SK-N-MC (cell line): Measurements from ENCODE around the gene ALG12.
A peak's percentile ranks its signal among the peaks of the same experiment; 100 is the strongest.

Source experiments
- DNase-seq: peaks from one replicate; pipeline ENCODE4 v3.0.0-alpha.2; 2011; ENCODE audit warnings: low read depth, low spot score
- H3K27ac ChIP-seq: fragments of 200-600 bp; sonication (generic); 2 replicates; pipeline ENCODE4 v1.5.1; 2016; ENCODE audit warnings: mixed run types
- H3K36me3 ChIP-seq: fragments of 200-600 bp; sonication (generic); 2 replicates; pipeline ENCODE4 v1.6.1; 2017; ENCODE audit warnings: antibody characterized with exemption, low read length, mixed read lengths; ENCODE audit not compliant: insufficient read depth
- H3K4me3 ChIP-seq: fragments of 200-600 bp; sonication (generic); 2 replicates; pipeline ENCODE4 v1.5.1; 2016
- H3K9ac ChIP-seq: fragments of 200-600 bp; sonication (generic); 2 replicates; pipeline ENCODE4 v1.8.0; 2017; ENCODE audit warnings: mixed run types, mixed read lengths; ENCODE audit not compliant: insufficient read length
- H3K9me3 ChIP-seq: fragments of 200-600 bp; sonication (generic); 2 replicates; pipeline ENCODE4 v1.6.1; 2017; ENCODE audit warnings: low read depth, mild to moderate bottlenecking, antibody characterized with exemption, low read length, moderate library complexity, mixed read lengths
- EZH2 ChIP-seq: fragments of 200-600 bp; sonication (generic); IDR thresholded peaks from one replicate; pipeline ENCODE4 v1.6.1; 2017; ENCODE audit warnings: antibody characterized with exemption
- FOXP2 ChIP-seq: optimal IDR thresholded peaks from 2 replicates; pipeline ENCODE3; 2011; ENCODE audit warnings: mild to moderate bottlenecking, moderate library complexity; ENCODE audit not compliant: insufficient read depth; ENCODE audit errors: extremely low read length, control extremely low read depth
- POLR2AphosphoS5 ChIP-seq: IDR thresholded peaks from 2 replicates; pipeline ENCODE4 v1.6.1; 2012; ENCODE audit warnings: mild to moderate bottlenecking, low read depth, low read length, borderline replicate concordance

Gene ALG12

DNA sequence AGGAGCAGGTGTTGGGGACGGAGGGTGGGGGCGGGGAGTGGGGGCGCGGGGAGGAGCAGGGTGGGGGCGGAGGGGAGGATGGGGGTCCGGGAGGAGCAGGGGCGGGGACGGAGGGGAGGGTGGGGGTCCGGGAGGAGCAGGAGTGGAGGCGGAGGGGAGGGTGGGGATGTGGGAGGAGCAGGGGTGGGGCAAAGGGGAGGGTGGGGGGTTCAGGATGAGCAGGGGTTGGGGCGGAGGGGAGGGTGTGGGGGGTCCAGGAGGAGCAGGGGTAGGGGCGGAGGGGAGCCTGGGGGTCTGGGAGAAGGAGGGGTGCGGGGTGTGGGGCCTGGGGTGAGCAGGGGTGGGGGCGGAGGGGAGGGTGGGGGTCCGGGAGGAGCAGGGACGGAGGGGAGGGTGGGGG, 17.3 kb upstream of the ALG12 start:
- no peak overlapping the region for H3K27ac ChIP-seq
- TF ChIP-seq EZH2, result no peak
- no peak for TF ChIP-seq POLR2AphosphoS5
- no peak for TF ChIP-seq FOXP2
- no peak overlapping the region for H3K9ac ChIP-seq
- DNase-seq, result no peak
- no peaks in the 10 kb centered on the region for H3K36me3 ChIP-seq
- H3K9me3 ChIP-seq, result no peaks in the 10 kb centered on the region
- H3K4me3 ChIP-seq, result 0 out of 2 replicates have a peak overlapping the region, but pooled peaks have one; percentile 84

DNA sequence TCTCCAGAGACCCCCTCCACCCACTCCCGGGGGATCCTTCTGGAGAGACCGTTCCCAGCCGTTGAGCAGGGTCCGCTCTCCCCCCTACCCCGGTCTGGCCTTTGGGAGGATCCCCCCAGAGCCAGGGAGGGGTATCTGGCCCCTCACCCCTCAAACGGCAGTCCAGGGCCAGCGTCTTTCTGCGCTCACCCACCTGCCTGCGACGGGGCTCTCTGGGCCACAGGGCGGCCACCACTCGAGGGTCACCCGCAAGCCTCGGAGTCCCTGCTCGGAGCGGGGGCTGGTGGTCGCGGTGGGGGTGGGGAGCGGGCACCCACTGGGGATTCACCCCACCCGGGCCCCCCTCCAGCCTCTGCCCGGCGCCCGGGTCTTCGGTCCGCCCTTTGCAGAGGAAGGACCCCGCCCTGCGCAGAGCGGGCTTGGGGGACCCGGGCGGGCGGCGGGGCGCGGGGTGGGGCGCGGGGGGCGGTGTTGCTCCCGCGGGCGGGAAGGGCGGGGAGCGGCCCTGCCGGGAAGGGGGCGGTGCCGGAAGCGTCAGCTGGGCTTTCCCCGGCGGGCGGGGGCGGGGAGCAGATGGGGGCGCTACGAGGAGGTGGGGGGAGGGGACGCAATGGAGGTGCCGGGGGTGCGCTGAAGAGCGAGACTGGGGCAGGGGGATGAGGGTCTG, 16.8 kb upstream of the ALG12 start:
- DNase-seq, result no peak
- Histone ChIP-seq H3K4me3 (peak overlapping the region; percentile 75), H3K9ac (peak overlapping the region; percentile 71), H3K9me3 (no peaks in the 10 kb centered on the region), H3K36me3 (no peaks in the 10 kb centered on the region), H3K27ac (peak overlapping the region; percentile 25; the same call in 1 of the 2 replicates)
- no peak for TF ChIP-seq FOXP2
- no peak for TF ChIP-seq POLR2AphosphoS5
- no peak for TF ChIP-seq EZH2

DNA sequence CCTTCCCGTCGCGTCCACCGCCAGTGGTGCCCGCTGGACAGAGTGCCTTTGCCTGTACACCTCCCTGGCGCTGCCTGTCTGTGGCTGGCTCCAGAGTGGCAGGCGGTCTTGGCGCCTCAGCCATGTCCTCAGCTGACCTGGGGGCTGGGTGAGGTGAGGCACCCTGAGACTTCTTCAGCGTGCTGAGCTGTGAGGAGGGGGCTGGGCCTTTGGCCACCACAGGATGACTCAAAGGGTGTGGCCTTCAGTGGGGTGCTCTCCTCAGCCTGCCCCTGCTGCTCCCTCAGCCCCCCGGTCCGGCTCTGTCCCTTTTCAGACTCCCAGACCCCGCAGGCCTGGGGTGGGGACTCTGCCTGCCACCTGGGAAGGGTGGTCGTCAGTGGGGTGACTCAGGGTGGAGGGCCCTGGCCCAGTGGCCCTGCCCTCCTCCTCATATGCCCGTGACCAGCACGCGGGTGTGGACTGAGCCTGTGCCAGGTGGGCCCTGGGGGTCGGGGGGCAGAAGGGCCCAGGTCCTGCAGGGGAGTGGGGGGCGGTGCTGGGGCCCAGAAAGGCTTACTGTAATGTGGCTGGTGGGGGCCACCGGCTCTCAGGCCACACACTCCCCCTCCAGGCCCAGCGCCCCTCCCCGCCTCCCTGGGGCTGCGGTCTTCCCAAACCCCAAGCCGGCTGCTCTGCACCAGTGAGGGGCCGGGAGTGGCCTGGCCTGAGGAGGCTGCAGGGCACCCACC, 16.1 kb upstream of the ALG12 start:
- peak overlapping the region; percentile 75 for H3K4me3 ChIP-seq
- H3K36me3 ChIP-seq, result no peaks in the 10 kb centered on the region
- 0 out of 2 replicates have a peak overlapping the region, but pooled peaks have one; percentile 25 for H3K27ac ChIP-seq
- H3K9me3 ChIP-seq, result no peaks in the 10 kb centered on the region
- H3K9ac ChIP-seq, result peak overlapping the region; percentile 71
- TF ChIP-seq POLR2AphosphoS5, result no peak
- no peak for TF ChIP-seq FOXP2
- no peak for TF ChIP-seq EZH2
- no peak for DNase-seq

DNA sequence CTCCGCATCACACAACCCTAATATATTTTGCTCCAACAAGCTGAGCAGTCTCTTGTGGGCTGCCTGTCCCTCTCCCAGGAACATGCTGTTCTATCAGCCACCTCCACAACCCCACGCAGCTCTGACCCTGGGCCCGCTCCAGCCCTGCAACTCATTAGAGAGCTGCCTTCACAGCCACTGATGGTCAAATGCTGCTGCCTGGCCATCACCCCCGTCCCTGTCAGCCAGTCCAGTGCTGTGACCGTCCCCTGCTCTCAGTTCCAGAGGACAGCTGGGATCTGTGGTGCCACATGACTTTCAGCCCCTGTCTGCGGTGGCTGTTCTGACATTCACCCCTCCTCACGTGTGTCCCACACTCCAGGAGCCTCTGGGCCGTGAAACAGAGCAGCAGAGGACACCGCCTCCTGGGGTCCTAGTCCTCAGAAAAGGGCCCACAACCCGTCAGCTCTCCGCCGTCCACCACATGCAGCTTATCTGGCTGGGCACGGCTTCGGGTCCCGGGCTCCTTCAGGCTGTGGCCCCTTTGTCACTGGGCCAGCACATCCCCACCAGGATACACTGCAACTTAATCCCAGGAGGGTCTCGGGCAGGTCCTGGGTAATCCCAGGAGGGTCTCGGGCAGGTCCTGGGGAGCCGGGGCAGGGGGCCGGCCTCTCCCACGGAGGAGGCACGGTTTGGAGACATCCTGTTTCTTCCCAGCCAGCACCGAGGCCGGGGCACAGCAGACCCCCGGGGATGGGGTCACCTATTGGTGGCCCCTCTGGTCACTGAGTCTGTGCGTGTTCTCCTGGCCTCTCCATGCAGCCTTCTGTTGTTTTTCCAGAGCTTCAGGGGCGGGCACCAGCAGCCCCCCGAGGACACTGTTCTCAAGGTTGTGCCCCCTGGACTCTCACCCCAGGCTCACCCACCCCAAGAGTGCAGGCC, 15.3 kb upstream of the ALG12 start:
- Histone ChIP-seq H3K36me3 (no peaks in the 10 kb centered on the region), H3K4me3 (no peak overlapping the region), H3K27ac (no peak overlapping the region), H3K9ac (no peak overlapping the region), H3K9me3 (no peaks in the 10 kb centered on the region)
- no peak for DNase-seq
- no peak for TF ChIP-seq FOXP2
- TF ChIP-seq EZH2, result no peak
- TF ChIP-seq POLR2AphosphoS5, result no peak

DNA sequence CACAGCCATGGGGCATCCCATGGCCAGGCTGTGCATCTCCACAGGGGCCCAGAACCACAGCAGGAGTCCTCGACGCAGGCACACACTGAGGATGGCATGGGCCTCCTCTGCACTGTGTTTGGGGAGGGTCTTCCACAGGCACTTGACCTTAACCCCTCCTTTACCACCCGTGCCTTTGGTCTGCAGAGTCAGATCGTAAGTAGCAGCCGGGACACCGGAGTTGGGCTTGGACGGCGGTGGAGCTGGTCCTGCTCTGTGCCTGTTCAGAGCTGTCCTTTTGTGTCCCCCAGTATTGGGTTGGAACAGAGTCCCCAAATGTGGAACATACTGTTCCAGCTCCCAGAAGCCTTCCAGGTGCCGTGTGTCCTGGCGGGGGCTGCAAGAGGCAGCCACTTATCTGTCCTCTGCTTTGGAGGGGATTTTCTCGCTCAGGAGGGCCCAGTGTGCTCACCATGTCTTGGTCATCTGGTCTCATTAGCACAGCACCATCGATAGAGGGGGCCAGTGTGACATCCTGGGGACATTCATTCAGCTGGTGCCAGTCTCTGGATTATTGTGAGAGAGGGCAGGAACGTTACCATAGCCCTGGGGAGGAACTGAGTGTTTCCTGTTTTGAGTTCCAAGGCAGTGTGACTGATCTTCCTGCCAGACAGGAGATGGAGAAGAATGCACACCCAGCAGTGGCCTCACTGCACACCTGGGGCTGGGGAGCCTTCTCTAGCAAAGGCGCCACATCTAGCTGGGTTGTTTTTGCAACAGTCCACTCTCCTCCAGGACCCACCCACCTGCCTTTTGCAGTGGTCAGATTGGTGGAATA, 12.6 kb upstream of the ALG12 start:
- Histone ChIP-seq H3K36me3 (no peaks in the 10 kb centered on the region), H3K27ac (no peak overlapping the region), H3K4me3 (no peak overlapping the region), H3K9ac (no peak overlapping the region), H3K9me3 (no peaks in the 10 kb centered on the region)
- DNase-seq, result peak; percentile 56
- TF ChIP-seq FOXP2 (no peak), POLR2AphosphoS5 (no peak), EZH2 (no peak)

DNA sequence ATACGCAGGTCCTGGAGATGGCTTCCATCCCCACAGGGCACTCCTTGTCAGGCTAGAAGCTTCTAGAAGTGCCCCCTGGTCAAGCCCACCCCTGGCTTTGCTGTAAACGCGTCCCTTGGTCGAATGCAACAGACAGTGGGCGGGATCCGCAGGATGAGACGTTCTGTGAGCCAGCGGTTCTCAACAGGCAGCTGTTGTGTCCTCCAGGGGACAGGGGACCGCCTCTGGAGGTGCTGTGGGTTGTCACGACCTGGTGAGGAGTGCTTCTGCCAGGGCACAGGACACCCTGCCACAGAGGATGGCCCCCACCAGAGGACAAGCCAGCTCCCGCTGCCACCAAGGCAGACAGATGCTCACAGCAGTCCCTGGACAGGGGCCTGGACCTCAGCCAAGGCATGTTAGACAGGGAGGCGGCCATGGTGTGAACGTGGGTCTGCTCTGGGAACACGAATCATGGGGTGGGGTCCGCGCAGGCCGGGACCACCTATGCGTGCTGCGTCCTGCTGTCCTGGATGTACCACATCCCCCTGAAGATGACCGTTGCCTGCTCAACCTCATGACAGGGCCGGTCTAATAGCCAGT, 11.8 kb upstream of the ALG12 start:
- Histone ChIP-seq H3K36me3 (no peaks in the 10 kb centered on the region), H3K9me3 (no peaks in the 10 kb centered on the region), H3K9ac (no peak overlapping the region), H3K4me3 (no peak overlapping the region), H3K27ac (no peak overlapping the region)
- no peak for TF ChIP-seq EZH2
- TF ChIP-seq FOXP2, result no peak
- no peak for TF ChIP-seq POLR2AphosphoS5
- no peak for DNase-seq
